Stimulated activated CD4-positive, alpha-beta T cell treated with anti-CD3 and anti-CD28 coated beads, Interleukin-1b, Interleukin-23, amount 100 ng/mL, for 1 hour (primary cell): ENCODE data around the gene IZUMO4.

ENCODE experiments used
- DNase-seq, 2 donors: peaks; one replicate each; pipeline ENCODE4 v3.0.0-alpha.2; 2020; ENCODE audit warnings: low read depth in 2 of 2

The IZUMO4 gene

GRCh38 chr19:2148482-2149135 lies 51.9 kb downstream of the IZUMO4 start:
- DNase-seq = no peak
